Left lung (tissue), 10 donors: ENCODE data around the gene ANKRD12. TPM values are rescaled to one million over a fixed set of nuclear protein-coding genes. Genes with fewer than 3 reads are reported as not detected.
"Not testable (repeated sequence)": the region's sequence is repeated elsewhere in the genome, so short reads cannot be mapped to it uniquely, and the experiment has no call there.

ENCODE experiments used
- ATAC-seq: fragments of 200-7000 bp; cut with Tn5 transposase; one replicate; pipeline ENCODE4 v1.9.1; 2020; ENCODE audit warnings: moderate library complexity
- DNase-seq, 4 donors: peaks; one replicate each; pipeline ENCODE4 v3.0.0-alpha.2; 2013 to 2020
- H3K27ac ChIP-seq, 2 donors: fragments of 200-600 bp; sonication (generic) in 1 of 2; one replicate each; pipeline versions ENCODE4 v1.5.0 to v1.8.0; 2020 to 2021
- H3K27me3 ChIP-seq, 2 donors: fragments of 200-600 bp; sonication (generic) in 1 of 2; one replicate each; pipeline versions ENCODE4 v1.5.0 to v1.8.0; 2020 to 2021
- H3K36me3 ChIP-seq, 2 donors: fragments of 200-600 bp; sonication (generic) in 1 of 2; one replicate each; pipeline versions ENCODE4 v1.5.0 to v1.8.0; 2020 to 2021
- H3K4me1 ChIP-seq, 2 donors: fragments of 200-600 bp; one replicate each; pipeline ENCODE4 v1.8.0; 2021
- H3K4me3 ChIP-seq, 2 donors: fragments of 200-600 bp; sonication (generic) in 1 of 2; one replicate each; pipeline versions ENCODE4 v1.5.0 to v1.8.0; 2020 to 2021; ENCODE audit warnings: mild to moderate bottlenecking in 1 of 2
- H3K9me3 ChIP-seq, 2 donors: fragments of 200-600 bp; sonication (generic) in 1 of 2; one replicate each; pipeline versions ENCODE4 v1.5.0 to v1.8.0; 2020 to 2021
- CTCF ChIP-seq, 2 donors: fragments of 200-600 bp; sonication (generic) in 1 of 2; IDR thresholded peaks; one replicate each; pipeline versions ENCODE4 v1.5.0 to v1.8.0; 2021; ENCODE audit warnings: antibody characterized with exemption in 2 of 2
- intact Hi-C, 2 donors: fragments of 100-400 bp; cut with DNase I; formaldehyde crosslinking; loops; one replicate each; pipeline versions ENCODE4 v1.11.2 to v1.14.2; 2022
- polyA plus RNA-seq, 6 donors: library from polyadenylated mRNA; unstranded; fragments of 120-200 nt; gene quantifications; one replicate each; pipeline ENCODE4 v1.2.1, GENCODE V29; 2013; ENCODE audit not compliant: insufficient read length in 6 of 6
- total RNA-seq, 2 donors: library from RNA; stranded (reverse); fragmentation: NEBNext Ultra II Directional; extraction: Animal tissue kit (Norgen Biotek cat#: 25700); gene quantifications; one replicate each; pipeline ENCODE4 v1.2.1, GENCODE V29; 2021
- donor health status: DM: no; HTN: yes; CAD: no.
- donor health status: DM: no; HTN: no; CAD: no.

Gene ANKRD12
- total and polyA plus RNA-seq, 8 donors, result 20.0 to 64.3 (median 31.4) TPM

- peaks cover 0 to 18% of the 10 kb centered on the region in 2 donors for H3K36me3 ChIP-seq
- H3K4me1 ChIP-seq, result no peaks in the 10 kb centered on the region
- ATAC-seq (no peak), DNase-seq (no peak)
- no peaks in the 10 kb centered on the region for H3K9me3 ChIP-seq
- no peaks in the 10 kb centered on the region for H3K27me3 ChIP-seq
- no peak overlapping the region for H3K27ac ChIP-seq
- no peak overlapping the region for H3K4me3 ChIP-seq
- no peak for TF ChIP-seq CTCF (IDR thresholded peaks at IDR 0.05)
- intact Hi-C loops, result no loop called here
Observed at GRCh38 chr18:9259173-9259572, 122.6 kb downstream of the ANKRD12 start.

GRCh38 chr18:9260388-9261380 lies 124.1 kb downstream of the ANKRD12 start:
- ATAC-seq (no peak), DNase-seq (no peak)
- no peaks in the 10 kb centered on the region for H3K4me1 ChIP-seq
- H3K27me3 ChIP-seq, result no peaks in the 10 kb centered on the region
- H3K36me3 ChIP-seq, result peaks cover 0 to 30% of the 10 kb centered on the region in 2 donors
- H3K4me3 ChIP-seq, result no peak overlapping the region
- no peaks in the 10 kb centered on the region for H3K9me3 ChIP-seq
- H3K27ac ChIP-seq, result no peak overlapping the region
- intact Hi-C loops, result no loop called here
- TF ChIP-seq CTCF (IDR thresholded peaks at IDR 0.05), result no peak

- TF ChIP-seq CTCF (IDR thresholded peaks at IDR 0.05), result no peak
Observed at GRCh38 chr18:9263264-9263663, 126.7 kb downstream of the ANKRD12 start.

GRCh38 chr18:9264797-9265196 lies 128.2 kb downstream of the ANKRD12 start:
- not testable (repeated sequence) for ATAC-seq

More at GRCh38 chr18:9263264-9263663, 126.7 kb downstream of the ANKRD12 start:
- Histone ChIP-seq H3K9me3 (no peaks in the 10 kb centered on the region), H3K36me3 (peaks cover 0 to 31% of the 10 kb centered on the region in 2 donors), H3K4me1 (no peaks in the 10 kb centered on the region), H3K4me3 (no peak overlapping the region), H3K27me3 (no peaks in the 10 kb centered on the region), H3K27ac (no peak overlapping the region)
- ATAC-seq, result no peak
- DNase-seq, result no peak
- intact Hi-C loops, result no loop called here

GRCh38 chr18:9273221-9273620 lies 136.6 kb downstream of the ANKRD12 start:
- no peaks in the 10 kb centered on the region for H3K4me1 ChIP-seq
- no peak for ATAC-seq
- peaks cover 0 to 68% of the 10 kb centered on the region in 2 donors for H3K36me3 ChIP-seq

More at GRCh38 chr18:9264797-9265196, 128.2 kb downstream of the ANKRD12 start:
- DNase-seq, H3K4me1 ChIP-seq, H3K9me3 ChIP-seq, H3K27me3 ChIP-seq, H3K4me3 ChIP-seq, H3K27ac ChIP-seq, intact Hi-C loops: not testable (repeated sequence)
- H3K36me3 ChIP-seq, result peaks cover 0 to 24% of the 10 kb centered on the region in 2 donors

More at GRCh38 chr18:9273221-9273620, 136.6 kb downstream of the ANKRD12 start:
- no peak for DNase-seq
- Histone ChIP-seq H3K27me3 (no peaks in the 10 kb centered on the region), H3K27ac (no peak overlapping the region), H3K9me3 (no peaks in the 10 kb centered on the region), H3K4me3 (no peak overlapping the region)
- no peak for TF ChIP-seq CTCF (IDR thresholded peaks at IDR 0.05)
- intact Hi-C loops, result no loop called here
